ENCODE data around the gene DHRS4.
"Not testable (repeated sequence)": the region's sequence is repeated elsewhere in the genome, so short reads cannot be mapped to it uniquely, and the experiment has no call there.

Gene DHRS4

DNA sequence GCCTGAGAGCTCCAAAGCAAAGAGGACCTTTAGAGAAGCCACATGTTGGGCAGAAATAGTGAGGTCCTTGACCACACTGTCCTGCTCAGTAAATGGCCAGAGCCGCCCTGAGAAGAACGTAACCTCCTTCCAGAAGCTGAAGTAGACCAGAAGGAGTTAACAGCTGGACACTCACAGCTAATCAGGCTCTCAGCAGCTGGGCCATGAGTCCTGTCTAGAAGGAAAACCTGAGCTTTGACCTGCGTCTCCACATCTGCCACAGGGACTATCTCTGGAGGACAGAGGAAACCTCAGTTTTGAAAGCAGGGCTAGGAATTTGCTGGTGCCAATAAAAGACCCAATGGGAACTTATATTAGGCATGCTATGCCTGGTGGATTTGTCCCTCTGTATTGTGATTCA is 12.3 kb upstream of the DHRS4 start:
- DNase-seq (ENCODE audit: low read depth) = no peak

DNA sequence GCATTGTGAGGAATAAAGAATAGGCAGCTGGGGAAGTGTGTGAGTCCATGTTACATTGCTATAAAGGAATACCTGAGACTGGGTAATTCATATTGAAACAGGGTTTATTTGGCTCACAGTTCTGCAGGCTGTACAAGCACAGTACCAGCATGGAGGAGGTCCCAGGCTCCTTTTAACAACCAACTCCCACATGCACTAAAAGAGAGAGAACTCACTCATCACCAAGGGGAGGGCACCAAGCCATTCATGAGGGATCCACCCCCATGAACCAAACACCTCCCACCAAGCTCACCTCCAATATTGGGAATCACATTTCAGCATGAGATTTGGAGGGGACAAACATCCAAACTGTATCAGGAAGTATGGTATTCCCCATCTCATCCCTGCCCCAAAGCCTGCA is 11.9 kb upstream of the DHRS4 start:
- no peak for DNase-seq (ENCODE audit: low read depth)

DNA sequence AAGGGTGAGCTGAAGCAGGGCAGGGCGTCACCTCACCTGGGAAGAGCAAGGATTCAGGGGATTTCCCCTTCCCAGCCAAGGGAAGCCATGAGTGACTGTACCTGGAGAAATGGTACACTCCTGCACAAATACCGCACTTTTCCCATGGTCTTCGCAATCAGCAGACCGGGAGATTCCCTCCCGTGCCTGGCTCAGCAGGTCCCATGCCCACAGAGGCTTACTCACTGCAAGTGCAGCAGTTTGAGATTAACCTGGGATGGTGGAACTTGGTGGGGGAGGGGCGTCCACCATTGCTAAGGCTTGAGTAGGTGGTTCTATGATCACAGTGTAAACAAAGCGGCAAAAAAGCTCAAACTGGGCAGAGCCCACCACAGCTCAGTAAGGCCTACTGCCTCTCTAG is 11.0 kb upstream of the DHRS4 start:
- no peak for DNase-seq (ENCODE audit: low read depth)

DNA sequence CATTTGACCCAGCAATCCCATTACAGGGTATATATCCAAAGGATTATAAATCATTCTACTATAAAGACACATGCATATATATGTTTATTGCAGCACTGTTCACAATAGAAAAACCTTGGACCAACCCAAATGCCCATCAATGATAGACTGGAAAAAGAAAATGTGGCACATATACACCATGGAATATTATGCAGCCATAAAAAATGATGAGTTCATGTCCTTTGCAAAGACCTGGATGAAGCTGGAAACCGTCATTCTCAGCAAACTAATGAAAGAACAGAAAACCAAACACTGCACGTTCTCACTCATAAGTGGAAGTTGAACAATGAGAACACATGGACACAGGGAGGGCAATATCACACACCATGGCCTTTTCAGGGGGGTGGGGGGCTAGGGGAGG is 4.5 kb upstream of the DHRS4 start:
- DNase-seq (ENCODE audit: low read depth) = not testable (repeated sequence)

GRCh38 chr14:23950411-23951135 is 3.0 kb upstream of the DHRS4 start:
- no peak for DNase-seq (ENCODE audit: low read depth)

GRCh38 chr14:23951136-23951466 is 2.5 kb upstream of the DHRS4 start:
- not testable (repeated sequence) for DNase-seq (ENCODE audit: low read depth)

- no peak for DNase-seq (ENCODE audit: low read depth)
Measured at GRCh38 chr14:23951590-23952201, 1.9 kb upstream of the DHRS4 start.

GRCh38 chr14:23953116-23953463 is 480 bp upstream of the DHRS4 start:
- not testable (repeated sequence) for DNase-seq (ENCODE audit: low read depth)

DNA sequence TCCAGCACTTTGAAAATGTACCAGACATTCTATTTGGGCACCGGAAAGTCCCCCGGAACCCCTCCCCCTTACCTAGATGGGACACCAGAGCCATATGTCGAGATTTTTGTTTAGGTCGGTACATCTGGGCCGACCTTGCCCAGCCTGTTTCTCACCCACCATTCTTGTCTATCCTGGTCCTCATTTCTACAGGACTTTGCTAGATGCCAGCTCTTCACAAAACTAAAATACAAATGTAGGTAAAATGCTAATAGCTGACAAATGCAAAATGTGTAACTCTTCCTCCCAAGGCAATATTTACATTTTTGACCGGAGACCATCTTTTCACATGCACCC is 677 bp downstream of the DHRS4 start:
- DNase-seq (ENCODE audit: low read depth) = not testable (repeated sequence)

- DNase-seq (ENCODE audit: low read depth) = not testable (repeated sequence)
Measured at GRCh38 chr14:23954965-23955364, 1.4 kb downstream of the DHRS4 start.

GRCh38 chr14:23955811-23956210 is 2.2 kb downstream of the DHRS4 start:
- not testable (repeated sequence) for DNase-seq (ENCODE audit: low read depth)

GRCh38 chr14:23957913-23958569 is 4.5 kb downstream of the DHRS4 start:
- DNase-seq (ENCODE audit: low read depth) = not testable (repeated sequence)

DNA sequence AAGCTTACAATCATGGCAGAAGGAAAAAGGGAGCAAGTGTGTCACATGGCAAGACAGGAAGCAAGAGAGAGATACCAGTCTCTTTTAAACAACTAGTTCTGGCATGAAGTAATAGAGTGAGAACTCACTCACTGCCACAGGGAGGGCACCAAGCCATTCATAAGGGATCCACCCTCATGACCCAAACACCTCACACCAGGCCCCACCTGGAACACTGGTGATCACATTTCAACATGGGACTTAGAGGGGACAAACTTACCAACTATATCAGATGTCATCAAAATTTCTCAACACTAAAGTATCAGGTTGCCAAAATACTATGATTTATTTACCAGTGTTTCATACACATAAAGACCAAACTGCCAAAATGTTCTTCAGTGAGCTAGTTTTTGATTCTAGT is 7.3 kb downstream of the DHRS4 start:
- DNase-seq (ENCODE audit: low read depth) = not testable (repeated sequence)

- not testable (repeated sequence) for DNase-seq (ENCODE audit: low read depth)
Measured at GRCh38 chr14:23961704-23962103, 8.1 kb downstream of the DHRS4 start.

DNA sequence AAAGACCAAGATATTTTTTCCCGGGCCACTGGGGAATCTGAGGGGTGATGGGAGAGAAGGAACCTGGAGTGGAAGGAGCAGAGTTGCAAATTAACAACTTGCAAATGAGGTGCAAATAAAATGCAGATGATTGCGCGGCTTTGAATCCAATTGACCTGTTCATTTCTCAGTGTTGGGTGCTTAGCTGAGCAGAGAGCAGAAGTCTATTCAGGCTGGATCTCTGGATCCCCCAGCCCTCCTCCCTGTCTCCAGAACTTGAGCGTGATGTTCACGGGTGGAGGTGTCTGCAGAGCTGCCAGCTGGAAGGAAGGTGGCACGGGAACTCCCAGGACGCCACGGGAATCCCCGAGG is 15.5 kb downstream of the DHRS4 start:
- DNase-seq (ENCODE audit: low read depth) = not testable (repeated sequence)

DNA sequence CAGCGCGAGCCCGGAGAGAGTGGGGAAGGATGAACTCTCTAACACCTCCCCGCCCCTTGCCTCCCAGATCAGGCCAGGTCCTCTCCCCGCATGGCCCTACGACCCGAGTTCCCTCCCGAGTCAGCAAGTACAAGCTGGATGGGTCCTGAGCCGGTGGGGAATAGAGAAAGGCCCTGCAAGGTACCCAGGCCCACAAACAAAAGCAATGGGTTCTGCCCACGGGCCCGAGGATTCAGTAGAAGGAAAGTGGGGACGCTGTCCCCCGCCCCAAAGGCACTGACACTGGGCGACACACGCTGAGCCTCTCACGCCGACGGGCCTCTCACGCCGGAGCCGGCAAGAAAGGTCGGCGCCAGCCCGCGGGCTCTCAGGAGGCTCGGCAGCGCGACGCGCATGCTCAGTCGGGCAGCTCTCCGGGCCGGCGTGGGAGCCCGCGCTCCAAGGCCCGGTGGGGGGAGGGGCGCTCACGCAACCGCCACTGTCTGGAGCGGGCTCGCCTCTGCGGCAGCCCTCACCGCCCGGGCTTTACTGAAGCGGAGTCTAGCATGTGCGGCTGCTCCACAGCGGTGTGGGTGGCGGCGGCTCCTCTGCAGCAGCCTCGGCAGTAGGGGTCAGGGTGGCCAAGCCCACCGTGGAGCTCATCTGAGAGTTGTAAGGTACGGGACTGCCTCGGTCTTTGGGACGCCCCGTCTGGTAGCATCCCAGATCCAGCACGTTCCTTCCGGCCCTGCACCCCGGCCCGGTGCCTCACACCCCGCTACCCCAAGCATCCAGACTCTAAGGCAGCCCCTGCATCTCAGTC is 16.1 kb downstream of the DHRS4 start:
- DNase-seq (ENCODE audit: low read depth) = peak; percentile 17

- not testable (repeated sequence) for DNase-seq (ENCODE audit: low read depth)
Measured at GRCh38 chr14:23970283-23970659, 16.7 kb downstream of the DHRS4 start.

DNA sequence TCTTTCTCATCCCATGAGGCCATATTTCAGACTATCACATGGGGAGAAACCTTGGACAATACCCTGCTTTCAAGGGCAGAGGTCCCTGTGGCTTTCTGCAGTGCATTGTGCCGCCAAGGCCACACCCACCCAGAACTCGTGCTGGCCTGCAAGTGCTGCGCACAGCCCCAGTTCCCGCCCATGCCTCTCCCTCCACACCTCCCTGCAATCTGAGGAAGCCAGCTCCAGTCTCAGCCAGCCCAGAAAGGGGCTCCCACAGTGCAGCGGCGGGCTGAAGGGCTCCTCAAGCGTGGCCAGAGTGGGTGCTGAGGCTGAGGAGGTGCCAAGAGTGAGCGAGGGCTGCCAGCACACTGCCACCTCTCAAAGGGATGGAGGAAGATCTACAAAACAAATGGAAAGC is 19.6 kb downstream of the DHRS4 start:
- not testable (repeated sequence) for DNase-seq (ENCODE audit: low read depth)

GRCh38 chr14:23974041-23974440 is 20.5 kb downstream of the DHRS4 start:
- not testable (repeated sequence) for DNase-seq (ENCODE audit: low read depth)

DNA sequence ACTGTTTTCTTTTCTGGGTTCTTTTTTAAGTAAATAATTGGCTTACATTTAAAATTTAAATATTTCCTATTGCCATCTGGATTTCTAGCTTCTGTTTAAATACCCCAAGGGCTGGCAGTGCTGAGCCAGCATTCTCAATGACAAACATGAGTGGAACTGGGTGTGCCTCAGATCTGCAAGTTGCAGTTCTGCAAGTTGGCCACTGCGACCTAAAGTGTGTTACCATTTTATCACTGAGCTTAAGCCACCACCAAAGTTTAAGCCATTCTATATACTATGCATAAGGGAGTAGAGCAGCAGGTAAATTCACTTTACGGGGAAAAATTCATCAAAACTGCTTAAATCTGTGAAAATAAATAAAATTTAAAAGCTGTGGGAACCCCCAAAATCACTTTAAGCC is 23.6 kb downstream of the DHRS4 start:
- not testable (repeated sequence) for DNase-seq (ENCODE audit: low read depth)

- not testable (repeated sequence) for DNase-seq (ENCODE audit: low read depth)
Measured at GRCh38 chr14:23981951-23982813, 28.6 kb downstream of the DHRS4 start.
